AG20443 (cell line): ENCODE data around the gene GATC.
A peak's percentile ranks its signal among the peaks of the same experiment; 100 is the strongest.

Source experiments
- DNase-seq: peaks from one replicate; pipeline ENCODE4 v3.0.0; 2012; ENCODE audit warnings: low spot score, mixed read lengths

The GATC gene, protein sequence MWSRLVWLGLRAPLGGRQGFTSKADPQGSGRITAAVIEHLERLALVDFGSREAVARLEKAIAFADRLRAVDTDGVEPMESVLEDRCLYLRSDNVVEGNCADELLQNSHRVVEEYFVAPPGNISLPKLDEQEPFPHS

GRCh38 chr12:120445911-120446843 lies at the start of gene GATC, which contains the start of gene TRIAP1:
TSS of gene GATC (plus strand) at chr12:120446444. CDS start at chr12:120446481, 37 bp downstream.
TSS of gene TRIAP1 (minus strand) at chr12:120446384. CDS start at chr12:120446372, 12 bp downstream.
- peak; percentile 91 for DNase-seq

GRCh38 chr12:120397824-120398540 lies 48.3 kb upstream of the GATC start:
- no peak for DNase-seq

DNA sequence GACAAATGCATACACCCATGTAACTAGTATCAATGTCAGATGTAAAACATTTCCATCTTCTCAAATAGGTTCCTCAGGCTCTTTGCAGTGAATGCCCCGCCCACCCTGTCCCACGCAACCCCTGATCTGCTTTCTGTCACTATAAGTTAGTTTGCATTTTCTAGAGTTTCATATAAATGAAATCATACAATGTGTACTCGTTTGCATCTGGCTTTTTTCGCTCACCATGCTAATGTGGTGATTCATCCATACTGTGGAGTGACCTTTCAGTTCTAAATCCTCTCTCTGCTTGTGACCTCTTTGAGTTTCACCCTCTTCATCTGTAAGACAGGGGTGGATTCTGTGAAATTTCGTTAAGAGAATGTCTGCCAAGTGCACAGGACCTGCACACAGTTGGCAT lies 46.7 kb upstream of the GATC start:
- DNase-seq = no peak

DNA sequence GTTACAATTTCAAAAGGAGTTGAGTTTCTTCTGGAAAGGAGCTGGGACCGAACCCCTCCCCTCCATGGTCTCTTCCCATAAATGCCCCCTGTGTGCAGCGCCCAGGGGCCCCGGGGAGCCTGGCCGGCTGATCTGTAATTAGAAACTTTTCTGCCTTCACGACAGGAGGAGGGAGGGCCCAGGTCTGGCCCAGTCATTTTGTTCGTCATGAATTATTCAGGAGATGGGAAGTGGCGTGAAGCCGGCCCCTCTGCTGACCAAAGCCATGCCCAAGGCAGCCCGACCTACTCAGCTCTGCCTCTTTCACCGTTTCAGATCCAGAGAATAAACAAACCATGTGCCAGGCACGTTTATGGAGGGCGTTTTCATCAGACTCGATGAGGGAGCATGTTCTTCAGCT lies 44.0 kb upstream of the GATC start:
- DNase-seq = no peak

DNA sequence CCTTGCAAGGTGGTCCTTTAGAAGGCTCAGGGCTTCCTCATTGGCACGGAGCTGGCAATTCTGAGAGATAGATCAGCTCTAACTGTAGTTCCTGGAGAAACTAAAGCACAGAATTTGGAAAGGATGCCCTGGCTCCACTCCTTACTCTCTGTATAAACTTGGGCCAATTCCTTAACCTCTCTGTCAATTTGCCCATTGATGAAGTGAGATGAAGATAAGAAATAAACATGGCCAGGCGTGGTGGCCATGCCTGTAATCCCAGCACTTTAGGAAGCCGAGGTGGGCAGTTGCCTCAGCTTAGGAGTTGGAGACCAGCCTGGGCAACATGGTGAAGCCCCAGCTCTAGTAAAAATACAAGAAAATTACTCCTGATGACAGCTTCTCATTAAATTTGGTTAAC lies 42.4 kb upstream of the GATC start:
- no peak for DNase-seq

- no peak for DNase-seq
These were observed 42.0 kb upstream of the GATC start for GRCh38 chr12:120404271-120404670.

DNA sequence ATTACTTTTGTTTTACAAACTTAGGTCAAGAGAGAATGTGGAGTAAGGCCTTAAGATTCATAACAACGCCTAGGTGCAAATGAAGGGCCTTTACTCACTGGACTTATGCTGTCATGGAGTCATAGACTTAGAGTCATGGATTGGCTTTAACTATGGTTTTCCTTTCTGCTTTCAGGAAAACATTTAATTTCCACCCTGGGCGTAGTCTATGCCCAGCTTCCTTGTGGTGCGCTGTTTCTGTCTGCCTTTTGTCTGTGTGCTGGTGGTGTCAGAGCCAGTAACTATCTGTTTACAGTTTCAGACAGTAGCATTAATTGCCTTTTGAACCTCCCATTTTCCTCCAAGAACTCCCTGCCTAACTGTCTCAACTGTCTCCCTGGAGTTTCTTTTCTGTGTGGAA lies 40.2 kb upstream of the GATC start:
- DNase-seq = no peak

GRCh38 chr12:120406553-120406952 lies 39.7 kb upstream of the GATC start:
- no peak for DNase-seq

- DNase-seq = no peak
These were observed 37.5 kb upstream of the GATC start for GRCh38 chr12:120408771-120409170.

GRCh38 chr12:120412421-120412820 lies 33.8 kb upstream of the GATC start:
- DNase-seq = no peak

DNA sequence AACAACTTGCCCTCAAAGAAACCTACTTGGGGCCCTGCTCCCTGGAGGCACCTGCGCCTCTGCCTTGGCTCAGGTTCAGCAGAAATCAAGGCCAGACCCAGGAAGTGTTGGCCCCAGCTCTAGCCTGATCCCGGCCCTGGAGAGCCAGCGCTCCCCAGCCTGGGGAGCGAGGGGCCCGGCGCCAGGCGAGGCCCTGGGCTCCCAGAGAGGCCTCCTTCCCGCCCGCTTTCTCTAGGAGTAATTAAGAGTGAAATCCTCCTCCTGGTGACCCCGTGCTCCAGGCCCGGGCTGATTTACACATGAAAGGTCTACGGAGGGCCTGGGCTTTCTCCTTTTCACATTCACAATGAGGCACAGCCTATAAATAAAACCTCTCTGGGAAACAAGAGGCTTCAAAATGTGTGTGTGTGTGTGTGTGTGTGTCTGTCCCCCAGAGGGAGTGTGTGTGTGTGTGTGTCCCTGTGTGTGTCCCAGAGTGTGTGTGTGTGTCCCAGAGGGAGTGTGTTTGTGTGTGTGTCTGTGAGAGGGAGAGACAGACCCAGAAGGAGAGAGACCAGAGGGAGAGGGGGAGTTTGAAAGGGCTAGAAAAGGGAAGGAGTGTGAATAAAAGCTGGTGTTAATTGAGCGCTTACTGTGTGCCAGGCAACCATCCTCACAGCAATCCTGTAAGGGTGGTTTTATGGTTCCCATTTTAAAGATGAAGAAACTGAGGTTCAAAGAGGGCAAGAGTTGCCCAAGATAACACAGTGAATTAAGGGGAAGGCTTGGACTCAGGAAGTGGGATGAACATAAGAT lies 32.1 kb upstream of the GATC start:
- no peak for DNase-seq

DNA sequence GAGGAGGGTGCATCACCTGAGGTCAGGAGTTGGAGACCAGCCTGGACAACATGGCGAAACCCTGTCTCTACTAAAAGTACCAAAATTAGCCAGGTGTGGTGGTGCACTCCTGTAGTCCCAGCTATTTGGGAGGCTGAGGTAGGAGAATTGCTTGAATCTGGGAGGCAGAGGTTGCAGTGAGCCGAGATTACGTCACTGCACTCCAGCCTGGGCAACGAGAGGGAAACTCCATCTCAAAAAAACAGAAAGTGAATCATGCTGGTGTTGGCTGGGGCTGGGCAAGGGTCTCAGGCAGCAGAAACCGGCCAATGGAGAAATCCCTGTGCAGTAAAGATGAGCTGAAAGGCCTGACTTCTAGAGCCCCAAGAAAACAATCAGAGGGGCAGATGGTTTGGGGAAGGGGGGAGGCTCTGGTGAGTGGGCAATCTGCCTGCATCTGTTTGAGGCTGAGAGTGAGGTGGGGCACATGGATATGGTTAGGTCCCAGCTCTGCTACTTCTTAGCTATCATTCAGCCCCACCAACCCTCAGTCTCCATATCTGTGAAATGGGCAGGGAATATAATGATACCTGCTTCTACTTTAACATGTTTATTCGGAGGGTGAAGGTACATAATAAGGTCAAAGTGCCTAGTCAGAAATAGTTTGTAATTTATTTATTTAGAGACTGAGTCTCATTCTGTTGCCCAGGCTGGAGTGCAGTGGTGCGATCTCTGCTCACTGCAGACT lies 29.6 kb upstream of the GATC start:
- DNase-seq = no peak

DNA sequence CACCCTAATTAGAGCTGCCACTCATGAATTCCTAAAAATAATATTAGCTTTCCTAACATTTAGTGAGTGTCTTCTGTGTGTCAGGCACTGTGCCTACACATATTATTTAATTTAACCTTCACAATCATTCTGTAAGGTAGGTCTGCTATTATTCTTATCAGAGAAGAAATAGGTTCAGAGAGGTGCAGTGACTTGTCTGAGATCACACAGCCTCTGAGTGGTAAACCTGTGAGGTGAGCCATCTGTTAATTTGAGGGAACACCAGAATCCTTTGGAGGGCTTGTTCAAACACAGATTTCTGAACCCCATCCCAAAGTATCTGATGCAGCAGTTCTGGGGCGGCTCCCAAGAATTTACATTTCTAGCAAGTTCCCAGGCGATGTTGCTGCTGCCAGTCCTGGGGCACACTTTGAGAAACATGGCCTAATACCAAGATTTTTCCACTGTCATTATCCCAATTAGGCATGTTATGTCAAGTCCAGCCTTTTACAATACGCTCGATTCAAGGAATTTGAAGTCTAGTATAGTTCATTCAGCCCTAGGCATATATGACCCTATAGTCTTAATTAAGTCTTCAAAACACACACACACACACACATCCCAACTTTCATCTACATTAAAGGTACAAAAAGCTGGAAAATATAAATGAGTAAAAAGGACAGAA lies 28.2 kb upstream of the GATC start:
- DNase-seq = no peak

- no peak for DNase-seq
These were observed 24.5 kb upstream of the GATC start for GRCh38 chr12:120421701-120422100.

DNA sequence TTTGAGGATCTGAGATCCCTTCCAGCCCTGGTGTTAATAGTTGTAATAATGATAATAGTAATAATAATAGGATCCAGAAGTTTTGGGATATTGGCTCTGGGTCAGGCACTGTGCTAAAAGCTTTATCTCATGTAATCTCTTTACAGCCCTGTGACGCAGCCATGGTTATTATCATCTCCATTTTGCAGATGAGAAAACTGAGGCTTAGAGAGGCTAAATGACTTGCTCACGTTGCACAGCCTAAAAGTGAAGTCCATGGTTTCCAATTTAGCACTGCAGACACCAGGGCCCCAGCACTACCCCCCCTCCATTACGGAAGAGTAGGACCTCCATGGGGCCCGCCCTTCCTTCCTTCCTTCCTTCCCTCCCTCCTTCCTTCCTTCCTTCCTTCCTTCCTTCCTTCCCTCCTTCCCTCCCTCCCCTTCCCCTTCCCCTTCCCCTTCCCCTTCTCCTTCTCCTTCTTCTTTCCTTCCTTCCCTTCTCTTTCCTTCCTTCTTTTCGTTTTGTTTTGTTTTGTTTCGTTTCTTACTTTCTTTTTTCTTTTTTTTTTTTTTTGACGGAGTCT lies 23.3 kb upstream of the GATC start:
- no peak for DNase-seq

DNA sequence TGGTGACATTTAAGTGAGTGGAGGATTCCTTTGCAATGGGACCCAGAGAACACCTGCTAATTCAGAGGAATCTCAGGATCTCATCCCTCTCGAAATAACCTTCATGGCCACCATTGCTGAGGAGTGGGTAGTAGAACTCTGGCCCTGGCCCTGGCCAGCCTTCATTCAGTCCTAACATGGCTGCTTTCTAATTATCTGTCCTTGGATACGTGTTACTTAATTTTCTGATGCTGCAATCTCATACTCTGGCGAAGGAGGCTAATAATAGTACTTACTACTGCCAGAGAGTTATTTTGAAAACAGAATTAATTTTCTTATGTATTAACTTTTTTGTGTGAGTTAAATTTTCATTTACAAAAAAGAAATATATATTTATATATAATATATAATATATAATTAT lies 20.4 kb upstream of the GATC start:
- no peak for DNase-seq

DNA sequence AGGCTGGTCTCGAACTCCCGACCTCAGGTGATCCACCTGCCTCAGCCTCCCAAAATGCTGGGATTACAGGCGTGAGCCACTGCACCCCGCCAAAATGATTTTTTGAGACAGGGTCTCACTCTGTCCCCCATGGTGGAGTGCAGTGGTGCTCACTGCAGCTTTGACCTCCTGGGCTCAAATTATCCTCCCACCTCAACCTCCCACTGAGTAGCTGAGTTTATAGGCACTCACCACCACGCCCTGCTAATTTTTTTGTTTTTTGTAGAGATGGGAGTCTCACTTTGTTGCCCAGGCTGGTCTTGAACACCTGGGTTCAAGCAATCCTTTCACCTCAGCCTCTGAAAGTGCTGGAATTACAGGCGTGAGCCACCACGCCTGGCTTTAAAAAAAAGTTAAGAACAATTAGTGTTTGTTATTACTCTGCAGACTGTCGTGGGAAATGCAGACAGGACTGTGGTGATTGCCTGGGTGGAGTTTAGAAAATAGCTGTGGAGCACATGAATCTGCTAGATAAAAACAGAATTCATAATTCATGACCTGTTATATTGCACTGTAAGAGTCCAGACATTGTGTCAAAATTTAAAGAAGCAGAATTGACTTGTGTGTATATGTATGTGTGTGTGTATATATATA lies 17.5 kb upstream of the GATC start:
- DNase-seq = no peak

DNA sequence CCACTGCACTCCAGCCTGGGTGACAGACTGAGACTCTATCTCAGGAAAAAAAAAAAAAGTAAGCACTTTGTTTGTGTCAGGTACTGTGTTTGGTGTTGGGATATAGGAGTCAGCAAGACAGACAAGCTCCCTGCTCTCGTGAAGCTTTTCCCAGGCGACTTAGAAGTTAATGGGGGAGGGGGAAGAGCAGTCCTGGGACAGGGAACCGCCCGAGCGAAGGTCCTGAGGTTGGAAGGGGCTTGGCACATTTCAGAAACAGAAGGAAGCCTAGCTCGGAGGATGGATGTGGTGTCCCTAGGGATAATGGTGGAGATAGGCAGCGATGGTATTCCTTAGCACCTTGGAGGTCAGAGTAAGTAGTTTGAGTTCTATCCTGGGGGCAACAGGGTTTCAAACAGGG lies 16.9 kb upstream of the GATC start:
- DNase-seq = no peak

GRCh38 chr12:120432772-120433525 lies 13.3 kb upstream of the GATC start:
- DNase-seq = no peak
